BE2C (cell line): Measurements from ENCODE around the gene STK11.
A peak's percentile ranks its signal among the peaks of the same experiment; 100 is the strongest.

Source experiments
- DNase-seq: peaks from one replicate; pipeline ENCODE4 v3.0.0-alpha.2; 2020
- H3K27me3 ChIP-seq: fragments of 250-450 bp; sonication (Bioruptor Pico); 2 replicates; pipeline ENCODE4 v1.5.1; 2020; ENCODE audit warnings: mild to moderate bottlenecking
- H3K36me3 ChIP-seq: fragments of 250-450 bp; sonication (Bioruptor Pico); 2 replicates; pipeline ENCODE4 v1.5.1; 2020; ENCODE audit warnings: mild to moderate bottlenecking
- H3K4me1 ChIP-seq: fragments of 250-450 bp; sonication (Bioruptor Pico); 2 replicates; pipeline ENCODE4 v1.5.1; 2020
- H3K4me3 ChIP-seq: 2 replicates; pipeline ENCODE4 v1.5.1; 2011; ENCODE audit warnings: low read depth, low read length
- H3K9me3 ChIP-seq: fragments of 250-450 bp; sonication (Bioruptor Pico); 2 replicates; pipeline ENCODE4 v1.5.1; 2020
- TF ChIP-seq, protein P1 (sequence below): IDR thresholded peaks from 2 replicates; pipeline ENCODE4 v1.5.1; 2012; ENCODE audit warnings: mild to moderate bottlenecking, low read depth, low read length

Gene STK11

DNA sequence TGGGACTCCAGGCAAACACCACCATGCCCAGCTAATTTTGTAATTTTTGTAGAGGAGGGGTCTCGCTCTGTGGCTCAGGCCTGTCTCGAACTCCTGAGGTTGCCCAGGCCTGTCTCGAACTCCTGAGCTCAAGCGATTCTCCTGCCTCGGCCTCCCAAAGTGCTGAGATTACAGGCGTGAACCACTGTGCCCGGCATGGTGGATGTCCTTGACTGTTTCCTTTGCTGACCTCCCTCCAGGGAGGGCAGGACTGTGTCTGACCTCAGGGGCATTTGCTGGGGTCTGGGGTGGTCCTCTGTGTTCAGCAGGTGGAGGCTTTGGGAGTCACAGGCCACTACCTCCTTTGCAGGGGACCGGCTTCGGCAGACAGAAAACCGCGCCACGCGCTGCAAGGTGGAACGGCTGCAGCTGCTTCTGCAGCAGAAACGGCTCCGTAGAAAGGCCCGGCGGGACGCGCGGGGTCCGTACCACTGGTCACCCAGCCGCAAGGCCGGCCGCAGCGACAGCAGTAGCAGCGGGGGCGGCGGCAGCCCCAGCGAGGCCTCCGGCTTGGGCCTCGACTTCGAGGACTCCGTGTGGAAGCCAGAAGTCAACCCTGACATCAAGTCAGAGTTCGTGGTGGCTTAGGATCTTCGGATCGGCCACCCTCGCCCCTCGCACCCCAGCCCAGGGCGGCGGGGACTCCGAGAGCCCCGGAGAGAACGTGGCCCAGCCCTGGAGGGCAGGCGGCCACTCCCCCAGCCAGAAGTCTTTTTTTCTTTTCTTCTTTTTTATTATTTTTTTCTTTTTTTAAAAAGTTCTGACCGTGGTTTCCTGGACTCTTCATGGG lies 51.3 kb downstream of the STK11 start:
- H3K36me3 ChIP-seq, result peaks cover 50% of the 10 kb centered on the region
- H3K4me1 ChIP-seq, result peaks cover 30% of the 10 kb centered on the region
- no peaks in the 10 kb centered on the region for H3K27me3 ChIP-seq
- DNase-seq, result no peak
- H3K4me3 ChIP-seq, result no peak overlapping the region
- no peaks in the 10 kb centered on the region for H3K9me3 ChIP-seq
- TF ChIP-seq, protein P1, sequence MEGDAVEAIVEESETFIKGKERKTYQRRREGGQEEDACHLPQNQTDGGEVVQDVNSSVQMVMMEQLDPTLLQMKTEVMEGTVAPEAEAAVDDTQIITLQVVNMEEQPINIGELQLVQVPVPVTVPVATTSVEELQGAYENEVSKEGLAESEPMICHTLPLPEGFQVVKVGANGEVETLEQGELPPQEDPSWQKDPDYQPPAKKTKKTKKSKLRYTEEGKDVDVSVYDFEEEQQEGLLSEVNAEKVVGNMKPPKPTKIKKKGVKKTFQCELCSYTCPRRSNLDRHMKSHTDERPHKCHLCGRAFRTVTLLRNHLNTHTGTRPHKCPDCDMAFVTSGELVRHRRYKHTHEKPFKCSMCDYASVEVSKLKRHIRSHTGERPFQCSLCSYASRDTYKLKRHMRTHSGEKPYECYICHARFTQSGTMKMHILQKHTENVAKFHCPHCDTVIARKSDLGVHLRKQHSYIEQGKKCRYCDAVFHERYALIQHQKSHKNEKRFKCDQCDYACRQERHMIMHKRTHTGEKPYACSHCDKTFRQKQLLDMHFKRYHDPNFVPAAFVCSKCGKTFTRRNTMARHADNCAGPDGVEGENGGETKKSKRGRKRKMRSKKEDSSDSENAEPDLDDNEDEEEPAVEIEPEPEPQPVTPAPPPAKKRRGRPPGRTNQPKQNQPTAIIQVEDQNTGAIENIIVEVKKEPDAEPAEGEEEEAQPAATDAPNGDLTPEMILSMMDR, result no peak

DNA sequence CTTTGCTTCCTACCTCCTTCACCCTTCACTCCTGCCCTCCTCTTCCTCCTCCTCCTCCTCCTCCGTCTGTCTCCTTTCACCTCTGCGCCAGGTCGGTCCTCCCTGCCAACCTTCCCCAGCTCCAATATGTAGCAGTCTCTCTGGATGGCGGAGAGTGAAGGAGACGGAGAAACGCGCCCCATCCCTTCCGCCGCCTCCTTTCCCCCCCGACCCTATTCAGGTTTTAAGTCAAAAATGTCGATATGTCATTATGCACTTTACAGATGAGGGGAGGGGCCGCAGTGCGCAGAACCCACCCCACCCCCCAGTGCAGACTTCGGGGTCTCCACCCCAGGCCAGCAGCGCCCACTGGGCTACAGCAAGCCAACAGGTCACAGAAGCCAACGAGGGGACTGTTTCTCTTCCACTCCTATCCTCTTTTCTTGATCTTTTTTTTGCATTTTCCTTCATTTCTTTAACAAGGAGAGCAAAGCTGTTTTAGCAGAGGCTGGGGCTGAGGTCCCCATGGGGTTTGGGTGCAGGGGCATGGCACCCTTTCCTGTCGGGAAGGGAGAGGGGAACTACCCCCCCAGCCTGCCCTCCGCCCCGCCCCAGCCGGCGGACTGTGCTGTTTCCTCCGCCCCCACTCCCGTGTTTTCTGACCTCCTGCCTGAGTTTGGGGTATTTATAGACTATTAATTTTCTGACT lies 52.0 kb downstream of the STK11 start:
- no peak for DNase-seq
- no peaks in the 10 kb centered on the region for H3K27me3 ChIP-seq
- TF ChIP-seq, protein P1, result no peak
- peaks cover 49% of the 10 kb centered on the region for H3K36me3 ChIP-seq
- peaks cover 37% of the 10 kb centered on the region for H3K4me1 ChIP-seq
- no peaks in the 10 kb centered on the region for H3K9me3 ChIP-seq
- no peak overlapping the region for H3K4me3 ChIP-seq

DNA sequence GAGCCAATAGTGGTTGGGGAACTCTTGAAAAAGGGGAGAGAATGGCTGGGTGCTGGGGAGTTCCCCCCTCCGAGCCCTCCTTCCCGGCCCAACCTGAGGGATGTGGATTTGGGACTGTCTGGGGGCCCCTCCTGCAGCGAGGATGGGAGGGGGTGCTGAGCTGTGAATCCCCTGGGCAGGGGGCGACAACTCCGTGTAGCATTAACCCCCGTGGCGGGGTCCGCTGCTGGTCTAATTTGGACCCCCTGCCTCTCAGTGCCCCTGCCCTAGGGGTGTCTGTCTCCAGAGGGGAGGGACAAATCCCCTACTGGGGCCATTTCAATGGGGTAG lies 52.5 kb downstream of the STK11 start:
- peaks cover 49% of the 10 kb centered on the region for H3K36me3 ChIP-seq
- no peak overlapping the region for H3K4me3 ChIP-seq

DNA sequence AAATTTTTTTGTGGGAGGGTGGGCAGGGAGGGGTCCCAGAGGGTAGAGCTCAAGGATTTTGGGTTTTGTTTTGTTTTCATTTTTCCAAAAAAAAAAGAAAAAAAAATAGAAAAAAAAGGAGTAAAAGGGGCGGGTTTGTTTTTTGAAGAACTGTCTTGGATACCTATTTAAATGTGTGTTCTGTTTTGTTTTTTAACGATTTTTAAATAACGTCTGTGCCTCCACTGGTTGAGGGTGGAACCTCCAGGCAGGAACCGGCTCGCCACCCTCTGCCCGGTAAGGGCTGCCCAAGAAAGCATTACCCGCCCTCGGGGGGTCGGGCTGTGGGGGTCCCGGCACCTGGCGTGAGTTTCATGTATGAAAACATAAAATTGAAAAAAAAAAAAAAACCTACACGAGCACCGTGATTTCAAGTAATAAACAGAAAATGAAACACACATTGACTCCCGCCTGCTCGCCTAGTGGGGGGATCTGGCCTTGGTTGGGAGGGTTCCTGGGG lies 53.2 kb downstream of the STK11 start:
- TF ChIP-seq, protein P1, result no peak
- Histone ChIP-seq H3K9me3 (no peaks in the 10 kb centered on the region), H3K36me3 (peaks cover 44% of the 10 kb centered on the region), H3K4me1 (peaks cover 40% of the 10 kb centered on the region), H3K4me3 (no peak overlapping the region), H3K27me3 (no peaks in the 10 kb centered on the region)
- DNase-seq, result no peak

More for the DNA sequence above, 52.5 kb downstream of the STK11 start:
- Histone ChIP-seq H3K4me1 (peaks cover 42% of the 10 kb centered on the region), H3K27me3 (no peaks in the 10 kb centered on the region), H3K9me3 (no peaks in the 10 kb centered on the region)
- DNase-seq, result no peak
- TF ChIP-seq, protein P1, result no peak

DNA sequence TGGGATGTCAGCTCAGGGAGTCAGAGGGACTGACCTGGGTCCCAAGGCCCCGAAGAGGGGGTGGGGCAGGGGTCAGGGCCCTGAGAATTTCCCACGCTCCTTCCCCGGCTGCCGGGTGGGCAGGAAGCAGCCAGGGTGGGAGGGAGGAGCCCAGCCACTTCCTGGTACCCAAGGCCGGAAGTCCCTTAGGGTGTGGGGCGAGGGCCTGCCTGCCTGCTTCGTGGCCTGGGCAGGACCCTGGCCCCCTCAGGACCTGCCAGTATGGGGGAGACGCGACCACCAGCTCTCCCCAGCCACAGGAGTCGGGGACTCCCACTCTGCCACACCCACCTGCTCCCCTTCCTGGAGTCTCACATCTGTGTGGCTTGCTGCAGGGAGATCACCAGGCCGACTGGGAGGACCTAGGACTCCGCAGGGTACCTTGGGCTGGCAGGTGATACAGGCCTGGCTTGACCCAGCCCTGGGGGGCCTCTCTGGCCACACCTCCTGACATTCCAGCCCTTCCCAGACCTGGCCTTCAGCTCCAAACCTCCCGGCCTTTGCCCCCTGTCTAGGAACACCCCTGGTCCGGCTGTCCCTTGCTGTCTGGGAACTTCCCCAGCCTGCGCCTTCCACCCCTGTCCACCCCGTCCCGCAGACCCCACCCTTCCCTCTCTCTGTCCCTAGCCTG lies 53.8 kb downstream of the STK11 start:
- TF ChIP-seq, protein P1, result no peak
- Histone ChIP-seq H3K4me1 (peaks cover 36% of the 10 kb centered on the region), H3K4me3 (no peak overlapping the region), H3K9me3 (no peaks in the 10 kb centered on the region), H3K36me3 (peaks cover 38% of the 10 kb centered on the region), H3K27me3 (no peaks in the 10 kb centered on the region)
- peak; percentile 63 for DNase-seq
